ENCODE measurements around the gene KRI1. TPM values are rescaled to one million over a fixed set of nuclear protein-coding genes. Genes with fewer than 3 reads are reported as not detected.

The KRI1 gene
- total and polyA plus RNA-seq, 4 donors, result 4.6 to 14.1 (median 7.0) TPM

DNA sequence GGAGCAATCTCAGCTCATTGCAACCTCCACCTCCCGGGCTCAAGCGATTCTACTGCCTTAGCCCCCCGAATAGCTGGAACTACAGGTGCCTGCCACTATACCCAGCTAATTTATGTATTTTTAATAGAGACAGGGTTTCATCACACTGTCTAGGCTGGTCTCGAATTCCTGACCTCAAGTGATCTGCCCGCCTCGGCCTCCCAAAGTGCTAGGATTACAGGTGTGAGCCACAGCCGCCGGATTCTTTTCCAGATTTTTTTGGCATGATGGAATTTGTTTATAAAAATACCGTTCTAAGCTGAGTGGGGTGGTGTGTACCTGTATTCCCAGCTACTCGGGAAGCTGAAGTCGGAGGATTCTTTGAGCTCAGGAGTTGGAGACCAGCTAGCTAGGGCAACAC lies 28.1 kb downstream of the KRI1 start:
- 80% methylated on average over 11 of the region's 11 CpGs for WGBS
- DNase-seq (ENCODE audit: low spot score), result no peak
- H3K36me3 ChIP-seq (ENCODE audit: control insufficient read depth in 4 of 4, insufficient read depth in 3 of 4, low read depth in 1 of 4, low read length in 3 of 4), result no peaks in the 10 kb centered on the region

DNA sequence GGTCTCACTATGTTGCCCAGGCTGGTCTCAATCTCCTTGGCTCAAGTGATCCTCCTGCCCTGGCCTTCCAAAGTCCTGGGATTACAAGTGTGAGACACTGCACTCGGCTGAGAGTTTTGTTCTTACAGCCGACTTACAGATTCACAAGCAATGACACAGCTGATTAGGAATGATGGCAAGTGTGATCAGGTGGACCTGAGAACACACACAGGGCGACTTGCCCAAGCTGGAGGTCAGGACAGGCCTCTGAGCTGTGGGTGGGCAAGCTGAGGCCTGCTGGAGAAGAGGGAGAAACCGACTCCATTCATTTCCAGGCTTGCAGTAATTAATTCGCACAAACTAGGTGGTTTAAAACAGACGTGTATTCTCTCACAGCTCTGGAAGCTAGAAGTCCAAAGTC lies 30.2 kb downstream of the KRI1 start:
- H3K9ac ChIP-seq (ENCODE audit: low read depth in 1 of 2, low read length in 2 of 2), result no peak overlapping the region
- WGBS, result 74% methylated on average over 6 of the region's 6 CpGs
- H3K36me3 ChIP-seq (ENCODE audit: control insufficient read depth in 4 of 4, insufficient read depth in 3 of 4, low read depth in 1 of 4, low read length in 3 of 4), result no peaks in the 10 kb centered on the region
- no peaks in the 10 kb centered on the region for H3K27me3 ChIP-seq (ENCODE audit: control insufficient read depth in 4 of 4, insufficient read depth in 4 of 4, low read length in 3 of 4)
- H3K4me1 ChIP-seq (ENCODE audit: control insufficient read depth in 4 of 4, insufficient read depth in 4 of 4, low read length in 3 of 4), result no peaks in the 10 kb centered on the region
- H3K4me3 ChIP-seq (ENCODE audit: low read depth in 1 of 3, low read length in 3 of 3), result no peak overlapping the region
- no peaks in the 10 kb centered on the region for H3K9me3 ChIP-seq (ENCODE audit: control insufficient read depth in 4 of 4, low read length in 3 of 4)
- TF ChIP-seq HNF4A (conservative IDR thresholded peaks at IDR 0.05), result no peak
- TF ChIP-seq, protein P1, sequence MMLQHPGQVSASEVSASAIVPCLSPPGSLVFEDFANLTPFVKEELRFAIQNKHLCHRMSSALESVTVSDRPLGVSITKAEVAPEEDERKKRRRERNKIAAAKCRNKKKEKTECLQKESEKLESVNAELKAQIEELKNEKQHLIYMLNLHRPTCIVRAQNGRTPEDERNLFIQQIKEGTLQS (IDR thresholded peaks at IDR 0.05), result no peak
- TF ChIP-seq YY1 (IDR thresholded peaks at IDR 0.05), result no peak
- TF ChIP-seq, protein P2, sequence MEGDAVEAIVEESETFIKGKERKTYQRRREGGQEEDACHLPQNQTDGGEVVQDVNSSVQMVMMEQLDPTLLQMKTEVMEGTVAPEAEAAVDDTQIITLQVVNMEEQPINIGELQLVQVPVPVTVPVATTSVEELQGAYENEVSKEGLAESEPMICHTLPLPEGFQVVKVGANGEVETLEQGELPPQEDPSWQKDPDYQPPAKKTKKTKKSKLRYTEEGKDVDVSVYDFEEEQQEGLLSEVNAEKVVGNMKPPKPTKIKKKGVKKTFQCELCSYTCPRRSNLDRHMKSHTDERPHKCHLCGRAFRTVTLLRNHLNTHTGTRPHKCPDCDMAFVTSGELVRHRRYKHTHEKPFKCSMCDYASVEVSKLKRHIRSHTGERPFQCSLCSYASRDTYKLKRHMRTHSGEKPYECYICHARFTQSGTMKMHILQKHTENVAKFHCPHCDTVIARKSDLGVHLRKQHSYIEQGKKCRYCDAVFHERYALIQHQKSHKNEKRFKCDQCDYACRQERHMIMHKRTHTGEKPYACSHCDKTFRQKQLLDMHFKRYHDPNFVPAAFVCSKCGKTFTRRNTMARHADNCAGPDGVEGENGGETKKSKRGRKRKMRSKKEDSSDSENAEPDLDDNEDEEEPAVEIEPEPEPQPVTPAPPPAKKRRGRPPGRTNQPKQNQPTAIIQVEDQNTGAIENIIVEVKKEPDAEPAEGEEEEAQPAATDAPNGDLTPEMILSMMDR (IDR thresholded peaks at IDR 0.05; ENCODE audit: low read depth, low read length, missing input control), result no peak
- TF ChIP-seq MAX (IDR thresholded peaks at IDR 0.05), result no peak
- TF ChIP-seq REST (IDR thresholded peaks at IDR 0.05), result no peak
- TF ChIP-seq SP1 (IDR thresholded peaks at IDR 0.05), result no peak
- TF ChIP-seq JUND (IDR thresholded peaks at IDR 0.05), result no peak
- TF ChIP-seq FOXA2 (IDR thresholded peaks at IDR 0.05), result no peak
- no peak for TF ChIP-seq NR2F2 (IDR thresholded peaks at IDR 0.05)
- no peak for TF ChIP-seq RXRA (IDR thresholded peaks at IDR 0.05)
- TF ChIP-seq HNF4G (IDR thresholded peaks at IDR 0.05), result no peak
- TF ChIP-seq TAF1 (conservative IDR thresholded peaks at IDR 0.05), result no peak
- no peak for TF ChIP-seq RAD21 (IDR thresholded peaks at IDR 0.05)
- TF ChIP-seq GABPA (IDR thresholded peaks at IDR 0.05 in 1 of 2, conservative IDR thresholded peaks at IDR 0.05 in 1 of 2), result no peak
- no peak for TF ChIP-seq ZBTB33 (IDR thresholded peaks at IDR 0.05)
- TF ChIP-seq EGR1 (IDR thresholded peaks at IDR 0.05; ENCODE audit: low read depth in 2 of 2), result no peak
- TF ChIP-seq FOXA1 (IDR thresholded peaks at IDR 0.05), result no peak
- H3K27ac ChIP-seq (ENCODE audit: low read depth in 1 of 2, low read length in 2 of 2), result no peak overlapping the region
- DNase-seq (ENCODE audit: low spot score), result no peak

More for the DNA sequence above, 28.1 kb downstream of the KRI1 start:
- no peak overlapping the region for H3K27ac ChIP-seq (ENCODE audit: low read depth in 1 of 2, low read length in 2 of 2)
- H3K9ac ChIP-seq (ENCODE audit: low read depth in 1 of 2, low read length in 2 of 2), result no peak overlapping the region
- TF ChIP-seq NR2F2 (IDR thresholded peaks at IDR 0.05) (no peak), YY1 (IDR thresholded peaks at IDR 0.05) (no peak), MAX (IDR thresholded peaks at IDR 0.05) (no peak), HNF4A (conservative IDR thresholded peaks at IDR 0.05) (no peak)
- TF ChIP-seq, protein P1 (IDR thresholded peaks at IDR 0.05), result no peak
- no peaks in the 10 kb centered on the region for H3K4me1 ChIP-seq (ENCODE audit: control insufficient read depth in 4 of 4, insufficient read depth in 4 of 4, low read length in 3 of 4)
- no peak overlapping the region for H3K4me3 ChIP-seq (ENCODE audit: low read depth in 1 of 3, low read length in 3 of 3)
- H3K27me3 ChIP-seq (ENCODE audit: control insufficient read depth in 4 of 4, insufficient read depth in 4 of 4, low read length in 3 of 4), result no peaks in the 10 kb centered on the region
- no peaks in the 10 kb centered on the region for H3K9me3 ChIP-seq (ENCODE audit: control insufficient read depth in 4 of 4, low read length in 3 of 4)
